ENCODE measurements around the gene KAT5. TPM values are rescaled to one million over a fixed set of nuclear protein-coding genes. Genes with fewer than 3 reads are reported as not detected.

The KAT5 gene
- total and polyA plus RNA-seq, 10 of the 15 experiments (the other 5 are each of a cell fraction or from before 2014, with no cell fraction given), result 3.4 to 66.1 (median 46.3) TPM

GRCh38 chr11:65714433-65714832 is 2.4 kb downstream of the KAT5 start:
- no peak overlapping the region for H3K4me2 ChIP-seq (ENCODE audit: control insufficient read depth, insufficient read depth)
- TF ChIP-seq, protein P1, sequence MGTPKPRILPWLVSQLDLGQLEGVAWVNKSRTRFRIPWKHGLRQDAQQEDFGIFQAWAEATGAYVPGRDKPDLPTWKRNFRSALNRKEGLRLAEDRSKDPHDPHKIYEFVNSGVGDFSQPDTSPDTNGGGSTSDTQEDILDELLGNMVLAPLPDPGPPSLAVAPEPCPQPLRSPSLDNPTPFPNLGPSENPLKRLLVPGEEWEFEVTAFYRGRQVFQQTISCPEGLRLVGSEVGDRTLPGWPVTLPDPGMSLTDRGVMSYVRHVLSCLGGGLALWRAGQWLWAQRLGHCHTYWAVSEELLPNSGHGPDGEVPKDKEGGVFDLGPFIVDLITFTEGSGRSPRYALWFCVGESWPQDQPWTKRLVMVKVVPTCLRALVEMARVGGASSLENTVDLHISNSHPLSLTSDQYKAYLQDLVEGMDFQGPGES (IDR thresholded peaks at IDR 0.05), result no peak
- TF ChIP-seq CUX1 (IDR thresholded peaks at IDR 0.05; ENCODE audit: insufficient replicate concordance, low read depth, low read length), result no peak
- no peak for TF ChIP-seq JUND (IDR thresholded peaks at IDR 0.05; ENCODE audit: low read depth, low read length)
- ChIA-PET RAD21 (ENCODE audit: unreplicated experiment) (no interaction called here), SMC1A (ENCODE audit: uncharacterized antibody, unreplicated experiment) (interaction anchor here (1.2 kb wide), 1 partner anchor 55 kb away, joined by 3 read pairs; no protein-coding TSS in a partner anchor), CTCF (interaction anchor here (1.1 kb wide), 1 partner anchor 9 kb away, joined by 4 read pairs; no protein-coding TSS in a partner anchor), POLR2A (no interaction called here)
- peaks cover 17% of the 10 kb centered on the region for H3K79me2 ChIP-seq (ENCODE audit: control insufficient read depth, insufficient read depth, low read length)
- in situ Hi-C loops (cut with MboI), result loop anchor here (5.0 kb wide), 3 partner anchors 63 to 273 kb away; no protein-coding TSS in a partner anchor
- H4K20me1 ChIP-seq (ENCODE audit: control insufficient read depth, insufficient read depth), result no peaks in the 10 kb centered on the region; the same call in 1 of the 2 replicates
- no peaks in the 10 kb centered on the region for H3K9me3 ChIP-seq (replicated peaks; ENCODE audit: control insufficient read depth, insufficient read depth, low read length)
- no peak for ATAC-seq
- peaks cover 19% of the 10 kb centered on the region for H3K4me1 ChIP-seq (ENCODE audit: control insufficient read depth, insufficient read depth, low read length)
- H3K27me3 ChIP-seq (replicated peaks in 1 of 2; ENCODE audit: control insufficient read depth in 2 of 2, insufficient read depth in 2 of 2, low read length in 1 of 2), result no peaks in the 10 kb centered on the region
- no TSS peak for BruUV-seq (replicated peaks)
- no peak overlapping the region for H3K9ac ChIP-seq (ENCODE audit: control insufficient read depth, insufficient read depth, low read length)
- no peak for DNase-seq (ENCODE audit: low read depth, low spot score)
- no peak overlapping the region for H2AFZ ChIP-seq (ENCODE audit: control insufficient read depth, low read depth, low read length)
- H3K27ac ChIP-seq (ENCODE audit: control insufficient read depth, insufficient read depth), result no peak overlapping the region
- H3K4me3 ChIP-seq, result no peak overlapping the region
- intact Hi-C loops (cut with micrococcal nuclease; ENCODE audit: unreplicated experiment), result loop anchor here (5.0 to 10.0 kb wide), 2 partner anchors 68 to 840 kb away; partner anchors contain the start of genes AP5B1 and EHD1
- H3K36me3 ChIP-seq (ENCODE audit: control insufficient read depth in 2 of 2, insufficient read depth in 2 of 2, low read length in 1 of 2), result peaks cover 29 to 34% of the 10 kb centered on the region in 2 experiments; a peak in 3 of 4 replicates
- FAIRE-seq, result no peak
- 96% methylated on average over 16 of the region's 16 CpGs for WGBS (ENCODE audit: insufficient coverage, insufficient replicate concordance, low lambda C conversion rate, missing lambda C conversion rate)

Measured in GM12878 (cell line).